Naive B cell (primary cell): ENCODE measurements around the gene TMC6. TPM values are rescaled to one million over a fixed set of nuclear protein-coding genes. Genes with fewer than 3 reads are reported as not detected.
"Not testable (repeated sequence)": the region's sequence is repeated elsewhere in the genome, so short reads cannot be mapped to it uniquely, and the experiment has no call there.

Experiments
- ATAC-seq, 2 donors: fragments of 150-1000 bp; cut with Tn5 transposase; 2 replicates each; pipeline ENCODE4 v1.10.0; 2021; ENCODE audit warnings: low read depth in 2 of 2, mild to moderate bottlenecking in 2 of 2, moderate library complexity in 2 of 2
- DNase-seq: peaks from one replicate; pipeline ENCODE4 v3.0.0; 2022
- H3K27ac Mint-ChIP-seq, 6 donors: one replicate each; pipeline ENCODE4 v1.8.0; 2020 to 2022; ENCODE audit warnings: mild to moderate bottlenecking in 6 of 6, mixed read lengths in 6 of 6, moderate library complexity in 5 of 6, inconsistent platforms in 2 of 6
- H3K27me3 Mint-ChIP-seq, 3 donors: one replicate each; pipeline ENCODE4 v1.8.0; 2021 to 2022; ENCODE audit warnings: mixed read lengths in 3 of 3, mild to moderate bottlenecking in 1 of 3
- H3K36me3 Mint-ChIP-seq, 2 donors: one replicate each; pipeline ENCODE4 v1.8.0; 2020 to 2022; ENCODE audit warnings: mixed read lengths in 2 of 2, inconsistent platforms in 1 of 2, mild to moderate bottlenecking in 1 of 2
- H3K4me1 Mint-ChIP-seq, 3 donors: one replicate each; pipeline ENCODE4 v1.8.0; 2020 to 2022; ENCODE audit warnings: mixed read lengths in 3 of 3, inconsistent platforms in 1 of 3, mild to moderate bottlenecking in 1 of 3, moderate library complexity in 1 of 3
- H3K4me3 Mint-ChIP-seq, 8 donors: one replicate each; pipeline ENCODE4 v1.8.0; 2020 to 2022; ENCODE audit warnings: mild to moderate bottlenecking in 8 of 8, mixed read lengths in 8 of 8, moderate library complexity in 8 of 8, inconsistent platforms in 2 of 8
- H3K9me3 Mint-ChIP-seq, 7 donors: one replicate each; pipeline ENCODE4 v1.8.0; 2020 to 2022; ENCODE audit warnings: mixed read lengths in 7 of 7, mild to moderate bottlenecking in 5 of 7, inconsistent platforms in 2 of 7, moderate library complexity in 1 of 7
- polyA plus RNA-seq, 6 donors: library from polyadenylated mRNA; unstranded; fragments of 300-500 nt; fragmentation: Illumina TruSeq; gene quantifications; one replicate each; pipeline ENCODE4 v1.2.3, GENCODE V29; 2021; ENCODE audit warnings: low read depth in 6 of 6

The TMC6 gene
- polyA plus RNA-seq, 6 donors from 2014 or later, result 84.9 to 170 (median 141) TPM

DNA sequence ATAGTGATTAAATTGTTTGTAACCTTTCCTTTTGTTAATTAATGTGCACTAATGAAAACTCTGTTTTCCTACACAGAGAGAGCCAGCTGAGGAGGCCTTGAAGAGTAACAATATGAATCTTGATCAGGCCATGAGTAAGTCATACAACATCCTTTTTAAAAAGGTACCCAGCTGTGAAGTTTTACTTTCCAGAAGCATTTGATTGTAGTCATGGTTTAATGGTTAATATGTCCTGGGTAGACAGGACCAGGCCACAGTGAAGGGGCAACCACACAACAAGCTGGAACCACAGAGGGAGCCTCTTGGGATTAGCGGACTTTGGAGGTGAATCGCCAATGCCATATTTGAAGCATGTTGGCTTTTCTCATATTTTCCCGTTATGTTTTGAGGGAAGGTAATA is 55.6 kb downstream of the TMC6 start:
- no peaks in the 10 kb centered on the region for H3K9me3 Mint-ChIP-seq
- DNase-seq, result no peak
- no peak for ATAC-seq
- peaks cover 20 to 33% of the 10 kb centered on the region in 2 donors for H3K36me3 Mint-ChIP-seq
- H3K27ac Mint-ChIP-seq, result no peak overlapping the region
- no peaks in the 10 kb centered on the region for H3K4me1 Mint-ChIP-seq
- H3K27me3 Mint-ChIP-seq, result no peaks in the 10 kb centered on the region
- H3K4me3 Mint-ChIP-seq, result no peak overlapping the region

DNA sequence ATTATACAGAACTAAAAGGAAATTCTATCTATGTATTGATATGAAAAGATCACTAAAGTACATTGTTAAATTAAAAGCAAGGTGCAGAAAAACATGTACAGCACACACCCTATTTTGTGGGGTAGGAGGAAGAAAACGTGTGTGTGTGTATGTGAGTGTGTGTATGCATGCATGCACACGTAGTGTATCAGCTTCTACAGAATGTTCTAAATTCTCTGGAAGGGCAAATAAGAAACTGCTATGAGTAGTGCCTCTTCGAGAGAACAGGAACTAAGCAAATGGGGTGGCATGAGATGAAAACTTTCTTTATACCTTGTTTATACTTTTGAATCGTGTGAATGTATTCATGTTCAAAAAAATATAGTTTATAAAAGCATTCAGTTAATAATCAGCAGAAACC is 58.9 kb downstream of the TMC6 start:
- no peak overlapping the region for H3K4me3 Mint-ChIP-seq
- DNase-seq, result no peak
- peaks cover 14 to 16% of the 10 kb centered on the region in 2 donors for H3K36me3 Mint-ChIP-seq
- no peaks in the 10 kb centered on the region for H3K4me1 Mint-ChIP-seq
- no peaks in the 10 kb centered on the region for H3K9me3 Mint-ChIP-seq
- ATAC-seq, result no peak
- no peaks in the 10 kb centered on the region for H3K27me3 Mint-ChIP-seq
- H3K27ac Mint-ChIP-seq, result peak overlapping the region in 2 of 6 donors; percentile 16 to 44

DNA sequence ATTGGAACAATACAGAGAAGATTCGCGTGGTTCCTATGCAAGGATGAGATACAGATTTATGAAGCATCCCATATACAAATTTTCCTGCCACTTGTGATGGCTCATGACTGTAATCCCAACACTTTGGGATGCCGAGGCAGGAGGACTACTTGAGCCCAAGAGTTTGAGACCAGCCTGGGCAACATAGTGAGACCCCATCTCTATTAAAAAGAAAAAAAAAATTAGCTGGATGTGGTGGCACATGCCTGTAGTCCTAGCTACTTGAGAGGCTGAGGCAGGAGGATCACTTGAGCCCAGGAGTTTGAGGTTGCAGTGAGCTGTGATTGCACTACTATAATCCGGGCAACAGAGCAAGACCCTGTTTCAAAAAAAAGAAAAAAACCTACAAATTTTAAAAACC is 61.6 kb downstream of the TMC6 start:
- not testable (repeated sequence) for DNase-seq, H3K4me1 Mint-ChIP-seq, H3K27ac Mint-ChIP-seq, H3K4me3 Mint-ChIP-seq, ATAC-seq, H3K9me3 Mint-ChIP-seq, H3K27me3 Mint-ChIP-seq
- H3K36me3 Mint-ChIP-seq, result peaks cover 0 to 14% of the 10 kb centered on the region in 2 donors

DNA sequence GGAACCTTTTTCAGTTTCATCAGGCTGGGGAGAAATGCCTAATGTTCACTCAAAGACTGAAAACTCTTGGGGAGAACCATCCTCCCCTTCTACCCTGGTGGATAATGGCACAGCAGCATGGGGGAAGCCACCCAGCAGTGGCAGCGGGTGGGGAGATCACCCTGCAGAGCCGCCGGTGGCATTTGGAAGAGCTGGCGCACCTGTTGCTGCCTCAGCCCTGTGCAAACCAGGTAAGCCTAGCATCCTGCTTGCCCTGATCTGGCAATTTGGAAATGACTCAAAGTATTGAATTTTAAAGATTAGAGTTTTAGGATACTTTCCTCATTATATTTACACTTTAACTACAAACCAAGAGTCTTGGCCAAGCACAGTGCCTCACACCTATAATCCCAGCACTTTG is 63.8 kb downstream of the TMC6 start:
- Mint-ChIP-seq H3K27ac (peak overlapping the region in 1 of 6 donors; percentile 24), H3K9me3 (no peaks in the 10 kb centered on the region), H3K4me3 (no peak overlapping the region), H3K27me3 (no peaks in the 10 kb centered on the region), H3K4me1 (no peaks in the 10 kb centered on the region), H3K36me3 (peaks cover 0 to 14% of the 10 kb centered on the region in 2 donors)
- no peak for DNase-seq
- ATAC-seq, result no peak

DNA sequence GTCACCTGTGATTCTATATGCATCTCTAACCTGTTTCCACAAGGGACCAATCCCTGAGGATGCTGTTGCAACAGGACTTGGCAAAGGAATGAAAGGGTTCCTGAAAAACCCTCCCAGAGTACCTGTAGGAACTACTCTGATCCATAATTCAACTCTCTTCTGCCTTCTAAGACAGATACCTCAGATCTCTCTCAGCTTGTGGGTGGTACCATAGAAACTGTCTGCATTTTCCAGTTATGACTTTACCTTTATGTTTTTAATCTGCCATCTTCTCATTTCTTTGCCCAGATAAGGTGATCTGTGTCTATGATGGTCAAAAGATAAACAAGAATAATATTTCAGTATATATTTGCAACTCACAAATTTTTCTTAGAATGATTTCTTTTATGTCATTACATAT is 65.1 kb downstream of the TMC6 start:
- DNase-seq, result no peak
- H3K4me1 Mint-ChIP-seq, result no peaks in the 10 kb centered on the region
- ATAC-seq, result no peak
- H3K9me3 Mint-ChIP-seq, result no peaks in the 10 kb centered on the region
- H3K36me3 Mint-ChIP-seq, result peaks cover 0 to 11% of the 10 kb centered on the region in 2 donors
- no peak overlapping the region for H3K27ac Mint-ChIP-seq
- no peaks in the 10 kb centered on the region for H3K27me3 Mint-ChIP-seq
- no peak overlapping the region for H3K4me3 Mint-ChIP-seq

DNA sequence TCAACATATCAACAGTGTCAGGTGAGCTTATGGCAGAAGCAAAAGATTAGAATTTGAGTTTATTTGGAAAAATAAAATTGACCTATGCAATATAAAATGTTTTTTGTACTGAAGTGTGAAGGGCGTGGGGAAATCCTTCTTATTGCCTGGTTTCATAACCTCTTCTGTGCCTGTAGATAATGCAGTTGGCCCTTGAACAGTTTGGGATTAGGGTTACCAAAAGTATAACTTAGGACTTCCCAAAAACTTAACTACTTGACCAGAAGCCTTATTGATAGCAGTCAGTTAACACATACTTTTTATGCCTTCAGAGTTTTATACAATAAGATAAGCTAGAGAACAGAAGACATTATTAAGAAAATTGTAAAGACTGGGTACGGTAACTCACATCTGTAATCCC is 66.0 kb downstream of the TMC6 start:
- Mint-ChIP-seq H3K9me3 (no peaks in the 10 kb centered on the region), H3K27ac (no peak overlapping the region), H3K4me3 (no peak overlapping the region), H3K36me3 (peaks cover 0 to 11% of the 10 kb centered on the region in 2 donors), H3K4me1 (no peaks in the 10 kb centered on the region), H3K27me3 (no peaks in the 10 kb centered on the region)
- no peak for DNase-seq
- no peak for ATAC-seq

Other genes with a start within 250 kb of the TMC6 start
- gene TNRC6C, start 170.1 kb downstream of the TMC6 start, polyA plus RNA-seq, result 1 to 10 TPM in 5 of 6 donors, not detected in 1; 1.2 to 5.5 (median 2.0) TPM
- 100 to 1,000 TPM in 1 of 6 donors, 10 to 100 TPM in 5; 26.2 to 103 (median 55.2) TPM for gene TMC8, start 2.0 kb upstream of the TMC6 start, polyA plus RNA-seq
- under 1 TPM in 1 of 6 donors, not detected in 5; 0.42 TPM for gene C17orf99, start 17.6 kb upstream of the TMC6 start, polyA plus RNA-seq
- 100 to 1,000 TPM; 490 to 908 (median 562) TPM for gene SYNGR2, start 39.8 kb upstream of the TMC6 start, polyA plus RNA-seq
- 1 to 10 TPM in 5 of 6 donors, under 1 TPM in 1; 0.91 to 3.5 (median 2.1) TPM for gene TK1, start 58.3 kb upstream of the TMC6 start, polyA plus RNA-seq
- gene AFMID, start 58.6 kb upstream of the TMC6 start, polyA plus RNA-seq, result 1 to 10 TPM in 4 of 6 donors, under 1 TPM in 1, not detected in 1; 0.53 to 4.6 (median 2.1) TPM
- not detected for gene BIRC5, start 85.5 kb upstream of the TMC6 start, polyA plus RNA-seq
- gene TMEM235, start 102.9 kb upstream of the TMC6 start, polyA plus RNA-seq, result not detected
- gene SOCS3, start 231.3 kb upstream of the TMC6 start, polyA plus RNA-seq, result 10 to 100 TPM in 4 of 6 donors, 1 to 10 TPM in 2; 4.7 to 29.1 (median 15.2) TPM
- 10 to 100 TPM; 23.9 to 50.1 (median 29.8) TPM for gene PGS1, start 249.9 kb upstream of the TMC6 start, polyA plus RNA-seq